Prostate gland (tissue), 2 donors: ENCODE results near the gene CRIP2.

Experiments used
- CTCF ChIP-seq, 4 experiments: fragments of 200-600 bp in 2 of 4; fragments of 450-650 bp in 2 of 4; sonication (generic) in 2 of 4; IDR thresholded peaks; 1 replicate in 3 of 4; 2 replicates in 1 of 4; pipeline ENCODE4 v1.5.1; 2016 to 2019; ENCODE audit warnings: antibody characterized with exemption in 4 of 4, mild to moderate bottlenecking in 2 of 4, moderate library complexity in 2 of 4
- POLR2A ChIP-seq: fragments of 450-650 bp; IDR thresholded peaks from one replicate; pipeline ENCODE4 v1.6.1; 2016; ENCODE audit warnings: antibody characterized with exemption, mild to moderate bottlenecking
- POLR2AphosphoS5 ChIP-seq: sonication (generic); formaldehyde crosslinking; IDR thresholded peaks from one replicate; pipeline ENCODE4 v1.6.1; 2017; ENCODE audit warnings: antibody characterized with exemption

GRCh38 chr14:105495101-105495989 lies 20.7 kb downstream of the CRIP2 start:
- no peak for TF ChIP-seq POLR2A
- TF ChIP-seq CTCF (IDR thresholded peaks at IDR 0.05): no peak
- TF ChIP-seq POLR2AphosphoS5: peak; percentile 7
